Measurements from ENCODE around the gene ADAMTSL3.

- no peak for TF ChIP-seq POLR2AphosphoS5 (IDR thresholded peaks at IDR 0.05; ENCODE audit: low read depth, low read length)
- no peak for TF ChIP-seq CTCF (IDR thresholded peaks at IDR 0.05)
- no peak for TF ChIP-seq REST (IDR thresholded peaks at IDR 0.05; ENCODE audit: low read depth, low read length)
- TF ChIP-seq SMC3 (IDR thresholded peaks at IDR 0.05; ENCODE audit: low read depth, low read length), result no peak
- no peak for TF ChIP-seq RCOR1 (IDR thresholded peaks at IDR 0.05; ENCODE audit: low read length)
- no peak for TF ChIP-seq MAX (IDR thresholded peaks at IDR 0.05; ENCODE audit: low read depth)
- no peak for TF ChIP-seq JUND (IDR thresholded peaks at IDR 0.05)
- no peak for TF ChIP-seq RFX5 (IDR thresholded peaks at IDR 0.05; ENCODE audit: low read length)
- TF ChIP-seq NFIC (IDR thresholded peaks at IDR 0.05; ENCODE audit: borderline replicate concordance), result no peak
- TF ChIP-seq PBX3 (IDR thresholded peaks at IDR 0.05), result no peak
These were observed 202.0 kb downstream of the ADAMTSL3 start for GRCh38 chr15:83855956-83856355.

All from SK-N-SH (cell line).